Measurements from ENCODE around the gene TMEM80. TPM values are rescaled to one million over a fixed set of nuclear protein-coding genes. Genes with fewer than 3 reads are reported as not detected.

Gene TMEM80
- total and polyA plus RNA-seq, 9 of the 15 experiments (the other 6 are each of a cell fraction or from before 2014, with no cell fraction given): 5.1 to 30.1 (median 12.4) TPM

GRCh38 chr11:747158-748006, 51.8 kb downstream of the TMEM80 start, which contains the start of gene TALDO1 (continued):
- TF ChIP-seq CTCFL (IDR thresholded peaks at IDR 0.05; ENCODE audit: borderline replicate concordance, insufficient read depth, low read depth, low read length, poor library complexity, severe bottlenecking) (peak; percentile 83), MAX (CRISPR knock-in tag; IDR thresholded peaks at IDR 0.05) (peak; percentile 61; the same call in 1 of the 2 replicates), GATAD2B (IDR thresholded peaks at IDR 0.05; ENCODE audit: borderline replicate concordance) (no peak), SREBF1 (IDR thresholded peaks at IDR 0.05; ENCODE audit: borderline replicate concordance, low read depth, low read length) (no peak), ZNF444 (CRISPR knock-in tag; IDR thresholded peaks at IDR 0.05) (no peak), ZFPM2 (CRISPR knock-in tag; IDR thresholded peaks at IDR 0.05) (no peak), ZNF436 (CRISPR knock-in tag; IDR thresholded peaks at IDR 0.05) (no peak), CHCHD3 (CRISPR knock-in tag; IDR thresholded peaks at IDR 0.05) (no peak), SPI1 (IDR thresholded peaks at IDR 0.05; ENCODE audit: borderline replicate concordance, low read depth, low read length) (no peak), ZNF184 (CRISPR knock-in tag; IDR thresholded peaks at IDR 0.05) (no peak), PHF21A (IDR thresholded peaks at IDR 0.05; ENCODE audit: borderline replicate concordance, low read depth) (no peak), FOXO4 (CRISPR knock-in tag; IDR thresholded peaks at IDR 0.05) (no peak), PCBP1 (IDR thresholded peaks at IDR 0.05; ENCODE audit: low read depth, low read length, poor library complexity, severe bottlenecking) (peak; percentile 13), ZNF766 (CRISPR knock-in tag; conservative IDR thresholded peaks at IDR 0.05) (0 out of 2 replicates have a peak, but pooled peaks have one; percentile 13), ATF4 (CRISPR knock-in tag; IDR thresholded peaks at IDR 0.05) (no peak), MEIS2 (IDR thresholded peaks at IDR 0.05; ENCODE audit: partially characterized antibody) (peak; percentile 64), RBM22 (IDR thresholded peaks at IDR 0.05; ENCODE audit: low read depth, low read length, poor library complexity, severe bottlenecking) (peak; percentile 37), GMEB1 (CRISPR knock-in tag; IDR thresholded peaks at IDR 0.05) (peak; percentile 41)
